Activated naive CD8-positive, alpha-beta T cell treated with anti-CD3 and anti-CD28 coated beads, Interleukin-2, amount 50 U/mL, for 16 hours (primary cell): Measurements from ENCODE around the gene CDKAL1.
"Not testable (repeated sequence)": the region's sequence is repeated elsewhere in the genome, so short reads cannot be mapped to it uniquely, and the experiment has no call there.

Experiments
- DNase-seq: peaks from one replicate; pipeline ENCODE4 v3.0.0-alpha.2; 2020; ENCODE audit warnings: low read depth, low spot score

Gene CDKAL1

GRCh38 chr6:20791944-20792343 is 257.7 kb downstream of the CDKAL1 start:
- no peak for DNase-seq

GRCh38 chr6:20793174-20793573 is 258.9 kb downstream of the CDKAL1 start:
- no peak for DNase-seq

GRCh38 chr6:20797597-20797996 is 263.3 kb downstream of the CDKAL1 start:
- no peak for DNase-seq

GRCh38 chr6:20800229-20800628 is 266.0 kb downstream of the CDKAL1 start:
- DNase-seq: no peak

- DNase-seq: no peak
Observed at GRCh38 chr6:20800653-20801052, 266.4 kb downstream of the CDKAL1 start.

- DNase-seq: no peak
Observed at GRCh38 chr6:20801595-20801994, 267.3 kb downstream of the CDKAL1 start.

GRCh38 chr6:20802596-20802995 is 268.3 kb downstream of the CDKAL1 start:
- DNase-seq: no peak

- no peak for DNase-seq
Observed at GRCh38 chr6:20805021-20805420, 270.8 kb downstream of the CDKAL1 start.

- no peak for DNase-seq
Observed at GRCh38 chr6:20806669-20807068, 272.4 kb downstream of the CDKAL1 start.

GRCh38 chr6:20808439-20808838 is 274.2 kb downstream of the CDKAL1 start:
- no peak for DNase-seq

GRCh38 chr6:20808924-20809323 is 274.7 kb downstream of the CDKAL1 start:
- DNase-seq: no peak

GRCh38 chr6:20810727-20811108 is 276.5 kb downstream of the CDKAL1 start:
- no peak for DNase-seq

- no peak for DNase-seq
Observed at GRCh38 chr6:20811109-20811761, 277.0 kb downstream of the CDKAL1 start.

- no peak for DNase-seq
Observed at GRCh38 chr6:20812776-20813175, 278.5 kb downstream of the CDKAL1 start.

GRCh38 chr6:20814494-20814893 is 280.2 kb downstream of the CDKAL1 start:
- DNase-seq: no peak

GRCh38 chr6:20816126-20816525 is 281.9 kb downstream of the CDKAL1 start:
- no peak for DNase-seq

- DNase-seq: no peak
Observed at GRCh38 chr6:20817806-20818320, 283.6 kb downstream of the CDKAL1 start.

GRCh38 chr6:20819774-20820400 is 285.6 kb downstream of the CDKAL1 start:
- no peak for DNase-seq

GRCh38 chr6:20826378-20826777 is 292.1 kb downstream of the CDKAL1 start:
- no peak for DNase-seq

GRCh38 chr6:20827798-20828197 is 293.5 kb downstream of the CDKAL1 start:
- no peak for DNase-seq

GRCh38 chr6:20830576-20830975 is 296.3 kb downstream of the CDKAL1 start:
- DNase-seq: no peak

- DNase-seq: not testable (repeated sequence)
Observed at GRCh38 chr6:20831251-20831650, 297.0 kb downstream of the CDKAL1 start.

GRCh38 chr6:20833881-20834515 is 299.7 kb downstream of the CDKAL1 start:
- no peak for DNase-seq
